Stomach (tissue), 9 donors: ENCODE measurements around the gene RETREG3. TPM values are rescaled to one million over a fixed set of nuclear protein-coding genes. Genes with fewer than 3 reads are reported as not detected.

ENCODE experiments used
- DNase-seq, 2 donors: peaks; one replicate each; pipeline versions ENCODE4 v3.0.0 to v3.0.0-alpha.2; 2013 to 2019
- H3K27ac ChIP-seq, 5 donors: fragments of 200-600 bp in 4 of 5; sonication (generic) in 4 of 5; one replicate each; pipeline ENCODE4 v1.5.1; 2013 to 2019; ENCODE audit warnings: mild to moderate bottlenecking in 1 of 5, moderate library complexity in 1 of 5
- H3K27me3 ChIP-seq, 3 donors: fragments of 200-600 bp; sonication (generic); one replicate each; pipeline ENCODE4 v1.5.1; 2017 to 2019; ENCODE audit warnings: mixed run types in 1 of 3
- H3K36me3 ChIP-seq, 4 donors: fragments of 200-600 bp; sonication (generic); 1 replicate in 3 of 4; 2 replicates in 1 of 4; pipeline ENCODE4 v1.5.1; 2016 to 2019
- H3K4me1 ChIP-seq, 4 donors: fragments of 200-600 bp; sonication (generic); one replicate each; pipeline ENCODE4 v1.5.1; 2016 to 2019
- H3K4me3 ChIP-seq, 4 donors: fragments of 200-600 bp; sonication (generic) in 3 of 4; one replicate each; pipeline ENCODE4 v1.5.1; 2016 to 2019; ENCODE audit warnings: mild to moderate bottlenecking in 1 of 4
- H3K9me3 ChIP-seq, 4 donors: fragments of 200-600 bp; sonication (generic); one replicate each; pipeline ENCODE4 v1.5.1; 2016 to 2019
- CTCF ChIP-seq, 7 experiments: fragments of 450-650 bp in 4 of 7; fragments of 200-600 bp in 3 of 7; sonication (generic) in 3 of 7; IDR thresholded peaks; one replicate each; pipeline ENCODE4 v1.5.1; 2016 to 2019; ENCODE audit warnings: antibody characterized with exemption in 7 of 7, control low read depth in 2 of 7, mild to moderate bottlenecking in 1 of 7
- EP300 ChIP-seq: sonication (generic); formaldehyde crosslinking; IDR thresholded peaks from one replicate; pipeline ENCODE4 v1.6.1; 2017; ENCODE audit warnings: antibody characterized with exemption
- POLR2A ChIP-seq, 4 donors: fragments of 450-650 bp; IDR thresholded peaks; one replicate each; pipeline ENCODE4 v1.6.1; 2016; ENCODE audit warnings: antibody characterized with exemption in 4 of 4, control low read depth in 2 of 4, mild to moderate bottlenecking in 1 of 4, moderate library complexity in 1 of 4
- POLR2AphosphoS5 ChIP-seq, 3 donors: sonication (generic); formaldehyde crosslinking; IDR thresholded peaks; one replicate each; pipeline ENCODE4 v1.6.1; 2016; ENCODE audit warnings: antibody characterized with exemption in 3 of 3
- WGBS, 5 donors: extraction: QIAGEN DNeasy Blood & Tissue Kit in 3 of 5; methylation state at CpG; one replicate each; pipeline versions ENCODE4 v1.1.5 to v1.1.7; 2013 to 2018; 5-methylcytosine and 5-hydroxymethylcytosine counted together
- intact Hi-C: fragments of 100-400 bp; cut with DNase I; formaldehyde crosslinking; loops from one replicate; pipeline ENCODE4 v1.15.1; 2023; ENCODE audit warnings: low total_unique reads
- polyA plus RNA-seq, 3 donors: library from polyadenylated mRNA; stranded (reverse); fragments of 200-250 nt; gene quantifications; one replicate each; pipeline ENCODE4 v1.2.3, GENCODE V29; 2013
- total RNA-seq, 5 donors: library from RNA; depleted of rRNA; stranded (reverse); fragments of >200 nt; gene quantifications; one replicate each; pipeline versions ENCODE4 v1.1.0 to v1.2.3, GENCODE V29; 2014 to 2016
- donor health status: healthy with polysubstance abuse.
- donor health status: Bipolar disorder and iron deficiency.
- donor health status: healthy.

The RETREG3 gene
- total and polyA plus RNA-seq, 8 donors = 9.5 to 74.8 (median 25.5) TPM

GRCh38 chr17:42536372-42537155 is 72.6 kb downstream of the RETREG3 start:
- H3K4me1 ChIP-seq = peaks cover 29 to 46% (median 41%) of the 10 kb centered on the region in 4 donors
- intact Hi-C loops = no loop called here
- peak; percentile 90 to 93 for DNase-seq
- no peaks in the 10 kb centered on the region for H3K9me3 ChIP-seq
- H3K27ac ChIP-seq = peak overlapping the region; percentile 93 to 98 (median 97)
- TF ChIP-seq EP300 = no peak
- no peak for TF ChIP-seq CTCF (IDR thresholded peaks at IDR 0.05)
- TF ChIP-seq POLR2A (IDR thresholded peaks at IDR 0.05) = no peak
- TF ChIP-seq POLR2AphosphoS5 (IDR thresholded peaks at IDR 0.05) = peak; percentile 35 to 79 (median 52)
- peak overlapping the region; percentile 62 to 73 (median 64) for H3K4me3 ChIP-seq
- WGBS, 5 donors = 0 to 1% (median 1%) methylated on average over 12 to 65 of the region's 65 CpGs
- H3K36me3 ChIP-seq = peaks cover 20 to 35% (median 30%) of the 10 kb centered on the region in 4 donors
- H3K27me3 ChIP-seq = no peaks in the 10 kb centered on the region

GRCh38 chr17:42536048-42536371 is 73.2 kb downstream of the RETREG3 start, which contains the start of gene NAGLU:
Gene NAGLU (plus strand): TSS chr17:42536241. CDS start chr17:42536273, 32 bp downstream.
- Histone ChIP-seq H3K36me3 (peaks cover 14 to 30% (median 25%) of the 10 kb centered on the region in 4 donors), H3K4me1 (peaks cover 29 to 48% (median 47%) of the 10 kb centered on the region in 4 donors), H3K27me3 (no peaks in the 10 kb centered on the region), H3K4me3 (peak within 1 kb of the TSS; percentile 62 to 73 (median 64)), H3K9me3 (no peaks in the 10 kb centered on the region), H3K27ac (peak within 1 kb of the TSS; percentile 93 to 98 (median 97))
- intact Hi-C loops = no loop called here
- 0 to 1% (median 0%) methylated on average over 3 to 40 of the region's 40 CpGs for WGBS, 5 donors
- peak; percentile 43 for TF ChIP-seq EP300
- TF ChIP-seq POLR2AphosphoS5 (IDR thresholded peaks at IDR 0.05) = peak; percentile 73 to 90 (median 76)
- TF ChIP-seq CTCF (IDR thresholded peaks at IDR 0.05) = no peak
- no peak for TF ChIP-seq POLR2A (IDR thresholded peaks at IDR 0.05)
- peak; percentile 97 to 98 for DNase-seq

GRCh38 chr17:42535155-42536047 is 73.8 kb downstream of the RETREG3 start:
- DNase-seq = no peak
- Histone ChIP-seq H3K27me3 (no peaks in the 10 kb centered on the region), H3K4me3 (peak overlapping the region; percentile 62 to 73 (median 64)), H3K4me1 (peaks cover 31 to 53% (median 51%) of the 10 kb centered on the region in 4 donors), H3K36me3 (peaks cover 14 to 24% (median 22%) of the 10 kb centered on the region in 4 donors), H3K27ac (peak overlapping the region; percentile 93 to 98 (median 97)), H3K9me3 (no peaks in the 10 kb centered on the region)
- TF ChIP-seq CTCF (IDR thresholded peaks at IDR 0.05) = no peak
- no peak for TF ChIP-seq POLR2AphosphoS5 (IDR thresholded peaks at IDR 0.05)
- TF ChIP-seq POLR2A (IDR thresholded peaks at IDR 0.05) = no peak
- no peak for TF ChIP-seq EP300
- WGBS, 5 donors = 39 to 47% (median 41%) methylated on average over 26 of the region's 26 CpGs
- intact Hi-C loops = no loop called here
